GM18858 (cell line): Measurements from ENCODE around the gene FOXA1.

Experiments used
- ATAC-seq: cut with Tn5 transposase; IDR thresholded peaks from one replicate; pipeline ENCODE4 v1.9.1; 2021; ENCODE audit not compliant: unreplicated experiment

Gene FOXA1

GRCh38 chr14:37602605-37603453 lies 7.8 kb upstream of the FOXA1 start:
- no peak for ATAC-seq

GRCh38 chr14:37601865-37602264 lies 6.8 kb upstream of the FOXA1 start:
- ATAC-seq: no peak

GRCh38 chr14:37600880-37601741 lies 6.1 kb upstream of the FOXA1 start:
- no peak for ATAC-seq

GRCh38 chr14:37599507-37600368 lies 4.7 kb upstream of the FOXA1 start:
- no peak for ATAC-seq

- ATAC-seq: no peak
These were observed 3.9 kb upstream of the FOXA1 start for GRCh38 chr14:37598747-37599506.

GRCh38 chr14:37597914-37598746 lies 3.1 kb upstream of the FOXA1 start:
- no peak for ATAC-seq

- ATAC-seq: no peak
These were observed 2.5 kb upstream of the FOXA1 start for GRCh38 chr14:37597538-37597913.

- no peak for ATAC-seq
These were observed 1.9 kb upstream of the FOXA1 start for GRCh38 chr14:37596790-37597472.

- peak; percentile 54 for ATAC-seq
These were observed 966 bp upstream of the FOXA1 start for GRCh38 chr14:37595809-37596621.

- ATAC-seq: no peak
These were observed 645 bp downstream of the FOXA1 start for GRCh38 chr14:37594238-37594970.

GRCh38 chr14:37593511-37594237 lies 1.4 kb downstream of the FOXA1 start:
- ATAC-seq: no peak

GRCh38 chr14:37592482-37593408 lies 2.3 kb downstream of the FOXA1 start:
- no peak for ATAC-seq

- ATAC-seq: no peak
These were observed 3.0 kb downstream of the FOXA1 start for GRCh38 chr14:37591941-37592481.

- ATAC-seq: no peak
These were observed 3.6 kb downstream of the FOXA1 start for GRCh38 chr14:37591311-37591940.
